OCI-LY7 (cell line): ENCODE measurements around the gene ZNF467.

Source experiments
- EZH2phosphoT487 ChIP-seq: fragments of 200-600 bp; sonication (generic); IDR thresholded peaks from 2 replicates; pipeline ENCODE4 v1.6.1; 2018; ENCODE audit warnings: low read depth, borderline replicate concordance, mild to moderate bottlenecking, mixed run types, antibody characterized with exemption, low read length, moderate library complexity, mixed read lengths
- TF ChIP-seq, protein P1 (sequence below): fragments of 200-600 bp; sonication (generic); conservative IDR thresholded peaks from 2 replicates; pipeline ENCODE4 v1.5.1; 2014; ENCODE audit warnings: mild to moderate bottlenecking, antibody characterized with exemption, low read length, moderate library complexity, mixed read lengths

DNA sequence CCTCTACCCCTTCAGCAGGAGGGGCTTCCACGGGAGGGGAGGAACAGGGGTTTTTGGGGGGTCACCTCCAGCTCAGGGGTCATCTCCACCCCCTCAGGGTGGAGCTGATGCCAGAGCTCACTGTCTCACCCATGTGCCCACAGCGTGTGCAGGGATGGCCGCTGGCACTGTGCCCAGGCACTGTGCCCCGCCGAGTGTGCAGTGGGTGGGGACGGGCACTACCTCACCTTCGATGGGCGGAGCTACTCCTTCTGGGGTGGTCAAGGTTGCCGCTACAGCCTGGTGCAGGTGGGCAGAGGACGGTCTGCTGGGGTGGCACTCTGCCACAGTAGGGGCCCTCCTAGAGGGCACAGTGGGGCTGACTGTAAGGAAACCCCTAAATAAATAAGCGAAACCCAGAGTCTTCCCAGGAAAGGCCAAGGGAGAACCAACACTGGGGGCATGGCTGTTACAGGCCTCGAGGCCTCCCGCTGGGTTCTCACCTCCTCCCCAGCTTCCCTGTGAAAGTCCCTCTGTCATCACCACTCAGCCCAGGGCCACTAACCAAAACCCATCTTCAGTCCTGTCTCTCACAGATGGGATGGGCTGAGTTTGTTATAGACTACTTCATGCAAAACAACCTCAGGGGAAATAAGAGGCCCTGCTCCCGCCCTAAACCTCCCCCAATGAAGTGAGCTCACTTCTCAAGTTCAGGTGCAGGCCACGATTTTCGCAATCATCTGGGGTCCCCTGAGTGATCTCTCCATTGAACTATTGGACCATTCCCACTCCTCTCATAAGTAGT lies 7.4 kb upstream of the ZNF467 start:
- TF ChIP-seq, protein P1, sequence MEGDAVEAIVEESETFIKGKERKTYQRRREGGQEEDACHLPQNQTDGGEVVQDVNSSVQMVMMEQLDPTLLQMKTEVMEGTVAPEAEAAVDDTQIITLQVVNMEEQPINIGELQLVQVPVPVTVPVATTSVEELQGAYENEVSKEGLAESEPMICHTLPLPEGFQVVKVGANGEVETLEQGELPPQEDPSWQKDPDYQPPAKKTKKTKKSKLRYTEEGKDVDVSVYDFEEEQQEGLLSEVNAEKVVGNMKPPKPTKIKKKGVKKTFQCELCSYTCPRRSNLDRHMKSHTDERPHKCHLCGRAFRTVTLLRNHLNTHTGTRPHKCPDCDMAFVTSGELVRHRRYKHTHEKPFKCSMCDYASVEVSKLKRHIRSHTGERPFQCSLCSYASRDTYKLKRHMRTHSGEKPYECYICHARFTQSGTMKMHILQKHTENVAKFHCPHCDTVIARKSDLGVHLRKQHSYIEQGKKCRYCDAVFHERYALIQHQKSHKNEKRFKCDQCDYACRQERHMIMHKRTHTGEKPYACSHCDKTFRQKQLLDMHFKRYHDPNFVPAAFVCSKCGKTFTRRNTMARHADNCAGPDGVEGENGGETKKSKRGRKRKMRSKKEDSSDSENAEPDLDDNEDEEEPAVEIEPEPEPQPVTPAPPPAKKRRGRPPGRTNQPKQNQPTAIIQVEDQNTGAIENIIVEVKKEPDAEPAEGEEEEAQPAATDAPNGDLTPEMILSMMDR: no peak
- TF ChIP-seq EZH2phosphoT487: no peak
